COLO668 (cell line): ENCODE measurements around the gene PLEKHH1.

ENCODE experiments used
- DNase-seq: peaks from one replicate; lab custom pipeline; 2025; ENCODE audit not compliant: unreplicated experiment; lab: John Stamatoyannopoulos, UW

Gene PLEKHH1

GRCh38 chr14:67532998-67533753 is at the start of gene PLEKHH1:
PLEKHH1 (plus strand) TSS chr14:67533290; CDS start chr14:67541868, 8,578 bp downstream.
- DNase-seq, result peak; percentile 89

GRCh38 chr14:67483579-67484285 is 49.4 kb upstream of the PLEKHH1 start:
- DNase-seq, result no peak

- DNase-seq, result no peak
These were observed 47.5 kb upstream of the PLEKHH1 start for GRCh38 chr14:67485501-67486095.

GRCh38 chr14:67486890-67487289 is 46.2 kb upstream of the PLEKHH1 start:
- no peak for DNase-seq

DNA sequence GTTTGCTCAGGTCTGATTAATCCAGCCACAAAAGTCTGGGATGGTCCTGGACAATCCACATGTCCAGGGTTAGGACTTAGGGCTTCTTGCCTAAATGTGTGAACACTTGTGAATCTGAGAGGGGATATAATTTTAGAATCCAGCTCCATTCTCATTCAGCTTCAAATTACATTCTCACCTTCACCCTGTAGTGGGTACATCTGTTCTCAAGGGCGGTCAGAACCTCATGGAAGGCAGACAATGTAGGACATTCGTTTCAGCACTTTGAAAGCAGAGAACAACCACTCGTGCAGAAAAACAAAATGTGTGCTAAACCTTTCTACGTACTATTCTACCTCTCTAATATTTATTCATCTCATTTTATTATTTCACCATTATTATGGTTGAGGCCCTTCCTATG is 45.8 kb upstream of the PLEKHH1 start:
- DNase-seq, result no peak

DNA sequence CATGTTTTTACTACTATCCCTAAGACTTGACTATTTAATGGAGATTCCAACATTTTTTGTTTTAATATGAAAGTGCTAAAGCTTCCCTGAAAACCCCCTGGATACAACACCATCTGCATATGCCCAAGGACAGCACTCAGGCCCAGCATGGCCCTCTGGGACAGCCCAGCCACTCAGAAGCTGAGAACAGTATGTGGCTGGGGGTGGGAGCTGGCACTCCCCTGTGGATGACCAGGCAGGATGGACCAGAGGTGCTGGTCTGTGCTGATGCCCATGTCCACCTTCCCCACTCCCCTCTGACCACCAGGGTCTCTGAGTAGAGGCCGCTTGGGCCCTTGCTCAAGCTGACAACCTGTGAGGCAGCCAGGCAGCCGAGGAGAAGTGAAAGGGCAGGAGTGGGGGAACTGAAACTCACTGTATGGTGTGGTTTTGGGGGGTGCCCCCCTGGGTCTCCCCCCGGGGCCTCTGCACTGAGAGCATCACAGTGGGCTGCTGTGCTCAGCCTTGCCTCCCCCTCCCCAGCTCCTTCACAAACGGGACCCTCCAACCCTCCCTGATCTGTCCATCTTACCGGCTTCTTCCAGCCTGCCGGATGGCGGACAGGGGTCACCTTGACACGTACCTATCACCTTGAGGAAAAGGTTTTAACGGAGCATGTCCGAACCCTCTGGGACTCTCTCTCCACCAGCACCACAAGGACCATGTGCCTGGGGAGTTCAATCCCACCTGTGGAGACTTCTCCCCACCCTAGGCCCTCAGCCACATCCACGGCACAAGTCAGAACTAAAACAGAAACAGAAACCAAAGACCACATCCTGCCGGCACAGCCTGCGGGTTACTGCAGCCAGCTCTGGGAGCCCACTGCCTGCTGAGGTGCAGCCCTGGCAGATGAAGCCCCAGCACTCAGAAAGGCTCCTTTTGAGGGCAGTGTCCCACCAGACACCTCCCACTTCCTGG is 44.9 kb upstream of the PLEKHH1 start, which contains the start of gene TMEM229B:
Gene TMEM229B (minus strand): TSS at position 785 of the 957 bp plus-strand sequence. CDS start 14,798 bp downstream, outside the sequence.
- no peak for DNase-seq

- no peak for DNase-seq
These were observed 42.9 kb upstream of the PLEKHH1 start for GRCh38 chr14:67490196-67490595.

- DNase-seq, result no peak
These were observed 41.8 kb upstream of the PLEKHH1 start for GRCh38 chr14:67491285-67491684.

DNA sequence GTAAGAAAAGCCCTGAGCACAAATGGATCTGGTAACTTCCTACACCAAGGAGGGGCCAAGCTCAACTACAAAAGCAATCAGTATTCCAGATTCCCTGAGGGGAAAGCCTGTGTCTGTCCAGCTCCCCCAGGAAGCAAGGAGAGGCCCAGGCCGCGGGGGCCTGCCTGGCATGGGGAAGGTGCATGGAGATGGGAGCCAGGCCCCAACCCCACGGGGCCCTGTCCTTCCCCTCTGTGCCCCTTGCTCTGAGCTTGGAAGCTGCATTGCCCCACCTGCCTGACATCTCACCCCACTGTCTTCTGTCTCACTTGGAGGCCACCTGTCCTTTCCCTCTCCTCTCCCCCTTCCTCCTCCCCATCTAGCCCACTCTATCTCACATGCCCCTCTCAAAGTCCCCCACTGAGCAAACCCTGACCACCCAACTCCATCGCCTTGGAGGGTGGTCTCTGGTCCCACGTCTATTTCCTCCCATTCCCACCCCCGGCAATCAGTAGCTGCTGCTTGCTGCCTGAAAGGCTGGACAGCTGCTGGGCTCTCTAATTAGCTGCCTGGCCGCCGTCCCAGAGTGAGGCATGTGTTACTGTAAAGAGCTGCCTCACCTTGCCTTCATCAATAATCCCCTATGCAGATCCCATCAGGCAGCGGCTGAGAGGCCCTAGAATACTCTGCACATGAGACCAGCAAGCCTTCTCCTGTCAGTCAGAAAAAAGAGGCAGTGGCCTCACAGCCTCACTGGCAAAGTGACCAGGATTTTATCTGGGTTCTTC is 41.2 kb upstream of the PLEKHH1 start:
- DNase-seq, result peak; percentile 86

- DNase-seq, result no peak
These were observed 40.6 kb upstream of the PLEKHH1 start for GRCh38 chr14:67492538-67492937.

DNA sequence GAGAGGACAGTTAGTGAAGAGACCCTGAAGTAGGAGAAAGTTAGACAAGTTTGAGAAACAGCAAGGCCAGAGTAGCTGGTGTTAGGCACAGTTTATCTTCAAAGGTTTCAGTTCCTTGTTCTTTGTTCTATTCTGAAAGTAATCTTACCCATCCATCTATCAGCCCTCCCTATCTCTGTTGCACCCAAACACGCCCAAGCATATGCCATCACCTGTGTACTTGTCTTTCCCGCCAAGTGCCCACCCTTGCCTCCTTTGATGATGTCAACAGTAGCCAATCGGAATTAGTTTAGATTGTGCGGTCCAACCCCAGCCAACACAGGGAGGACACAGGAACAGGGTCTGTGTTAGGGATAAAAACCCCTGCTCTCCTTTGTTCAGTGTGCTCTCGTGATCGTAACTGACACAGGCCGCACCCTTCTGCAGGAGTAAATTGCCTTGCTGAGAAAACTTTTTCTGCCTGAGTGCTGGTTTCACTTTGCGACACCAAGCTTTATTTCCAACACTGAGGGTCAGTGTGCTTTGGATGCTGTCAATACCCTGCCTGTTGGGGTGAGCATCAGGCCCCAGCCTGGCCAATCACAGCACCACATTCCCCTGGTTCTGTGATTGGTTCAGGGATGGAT is 39.9 kb upstream of the PLEKHH1 start:
- DNase-seq, result no peak

- no peak for DNase-seq
These were observed 37.3 kb upstream of the PLEKHH1 start for GRCh38 chr14:67495827-67496226.

DNA sequence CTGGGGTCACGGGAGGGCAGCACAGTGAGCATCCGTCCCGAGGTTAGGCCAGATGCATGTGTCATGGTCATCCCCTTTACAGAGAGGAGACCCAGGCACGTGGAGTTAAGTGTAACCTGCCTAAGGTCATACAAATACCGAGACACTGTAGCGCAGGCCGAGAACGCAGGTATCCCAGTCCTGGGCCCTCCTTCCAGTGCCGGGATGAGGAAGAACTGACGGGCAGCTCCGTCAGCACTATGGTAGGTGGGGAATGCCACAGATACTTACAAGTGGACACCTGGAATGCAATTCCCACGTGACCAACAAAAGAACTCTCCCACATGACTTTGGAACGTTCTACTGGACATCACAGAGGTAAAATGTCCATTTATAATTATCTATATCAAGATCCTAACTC is 35.9 kb upstream of the PLEKHH1 start:
- no peak for DNase-seq

DNA sequence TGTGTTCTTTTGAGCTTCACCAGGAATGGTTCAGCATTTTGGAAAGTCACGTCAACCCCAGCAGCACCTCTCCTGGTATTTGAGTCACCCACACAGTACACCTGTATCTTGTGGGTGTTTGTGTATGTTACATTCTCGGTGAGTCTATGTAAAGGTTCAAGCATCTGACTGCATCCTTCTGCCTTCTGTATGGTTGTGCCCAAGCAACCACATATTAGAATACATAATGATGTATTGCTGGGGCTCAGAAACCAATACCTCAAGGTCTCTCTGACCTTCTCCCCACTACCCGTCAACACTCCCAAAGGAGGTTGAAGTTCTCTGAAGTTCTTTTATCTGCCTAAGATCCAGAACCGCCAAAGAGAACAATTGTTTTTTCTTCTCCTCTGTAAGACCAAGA is 35.4 kb upstream of the PLEKHH1 start:
- no peak for DNase-seq

GRCh38 chr14:67500981-67501380 is 32.1 kb upstream of the PLEKHH1 start:
- no peak for DNase-seq

DNA sequence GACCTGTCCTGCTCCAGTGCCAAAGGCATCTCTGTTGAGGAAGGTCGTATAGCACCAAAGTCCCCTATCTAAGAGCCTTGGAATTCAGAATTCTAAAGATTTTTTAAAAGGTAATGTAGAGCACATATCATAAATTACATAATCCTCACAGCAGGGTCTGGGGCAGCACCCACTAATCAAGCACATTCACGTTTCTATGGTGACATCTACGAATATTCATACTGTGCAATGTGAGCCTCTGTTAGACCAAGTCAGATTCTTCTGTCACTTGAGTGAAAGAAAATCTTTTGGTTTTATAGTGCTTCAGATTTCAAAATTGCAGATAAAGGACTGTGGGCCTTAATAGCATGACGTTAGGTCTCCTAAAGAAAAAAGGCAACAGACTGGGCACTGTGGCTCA is 31.4 kb upstream of the PLEKHH1 start:
- DNase-seq, result no peak

GRCh38 chr14:67502867-67503266 is 30.2 kb upstream of the PLEKHH1 start:
- DNase-seq, result no peak

GRCh38 chr14:67503331-67503730 is 29.8 kb upstream of the PLEKHH1 start:
- no peak for DNase-seq

GRCh38 chr14:67505254-67505653 is 27.8 kb upstream of the PLEKHH1 start:
- DNase-seq, result no peak

GRCh38 chr14:67508956-67509355 is 24.1 kb upstream of the PLEKHH1 start:
- no peak for DNase-seq
